GM12878 (cell line): ENCODE data around the gene MYT1. TPM values are rescaled to one million over a fixed set of nuclear protein-coding genes. Genes with fewer than 3 reads are reported as not detected.

ENCODE experiments used
- ATAC-seq: fragments of 200-7000 bp; cut with Tn5 transposase; 3 replicates; pipeline ENCODE4 v1.9.1; 2020; ENCODE audit warnings: mild to moderate bottlenecking, moderate library complexity
- BruUV-seq: library from RNA; stranded (reverse); fragments of 400-500 nt; replicated peaks from 2 replicates; lab custom pipeline; 2021; lab: Mats Ljungman, UMichigan
- CTCF ChIA-PET: fragments of 300-600 bp; sonication (Branson Sonifier 250); formaldehyde crosslinking; extraction: SDS; loops from one replicate; lab custom pipeline; 2021; ENCODE audit warnings: inconsistent platforms; lab: Yijun Ruan, JAX
- POLR2A ChIA-PET: fragments of 350-600 bp; formaldehyde crosslinking; extraction: SDS; loops from one replicate; lab custom pipeline; 2021; ENCODE audit warnings: inconsistent platforms; lab: Charles Lee
- RAD21 ChIA-PET: fragments of 300-600 bp; sonication (Branson Sonifier 250); formaldehyde crosslinking; loops from one replicate; lab custom pipeline; 2023; ENCODE audit warnings: antibody characterized with exemption; ENCODE audit not compliant: unreplicated experiment; lab: Charles Lee
- SMC1A ChIA-PET: fragments of 300-600 bp; sonication (Branson Sonifier 250); formaldehyde crosslinking; loops from one replicate; lab custom pipeline; 2023; ENCODE audit not compliant: unreplicated experiment, uncharacterized antibody; lab: Charles Lee
- DNase-seq: peaks from one replicate; pipeline ENCODE4 v3.0.0-alpha.2; 2011; ENCODE audit warnings: low read depth, low spot score
- FAIRE-seq: peaks from 3 replicates; lab custom pipeline; 2011; peaks lifted over from hg19 to GRCh38; lab: Jason Lieb, UNC
- H2AFZ ChIP-seq: 2 replicates; pipeline ENCODE4 v1.6.0; 2011; ENCODE audit warnings: low read depth, low read length, control low read depth; ENCODE audit not compliant: control insufficient read depth
- H3K27ac ChIP-seq: 2 replicates; pipeline ENCODE4 v1.5.1; 2011; ENCODE audit warnings: control low read depth; ENCODE audit not compliant: control insufficient read depth, insufficient read depth
- H3K27me3 ChIP-seq, 2 experiments: replicated peaks in 1 of 2; 2 replicates each; pipeline versions ENCODE4 v1.6.0 to v1.6.1; 2011; ENCODE audit warnings: low read length in 1 of 2; ENCODE audit not compliant: control insufficient read depth in 2 of 2, insufficient read depth in 2 of 2
- H3K36me3 ChIP-seq, 2 experiments: 2 replicates each; pipeline ENCODE4 v1.5.1; 2011; ENCODE audit warnings: low read length in 1 of 2; ENCODE audit not compliant: control insufficient read depth in 2 of 2, insufficient read depth in 2 of 2
- H3K4me1 ChIP-seq: 2 replicates; pipeline ENCODE4 v1.6.1; 2011; ENCODE audit warnings: mild to moderate bottlenecking, low read length, moderate library complexity, mixed read lengths; ENCODE audit not compliant: control insufficient read depth, insufficient read depth
- H3K4me2 ChIP-seq: 2 replicates; pipeline ENCODE4 v1.6.0; 2011; ENCODE audit warnings: control low read depth; ENCODE audit not compliant: control insufficient read depth, insufficient read depth
- H3K4me3 ChIP-seq: fragments of 200-600 bp; sonication (generic); 2 replicates; pipeline ENCODE4 v1.5.1; 2016
- H3K79me2 ChIP-seq: 2 replicates; pipeline ENCODE4 v1.6.0; 2011; ENCODE audit warnings: low read length; ENCODE audit not compliant: control insufficient read depth, insufficient read depth
- H3K9ac ChIP-seq: 2 replicates; pipeline ENCODE4 v1.8.0; 2011; ENCODE audit warnings: low read length, control low read depth, mixed read lengths; ENCODE audit not compliant: control insufficient read depth, insufficient read depth
- H3K9me3 ChIP-seq: replicated peaks from 3 replicates; pipeline ENCODE4 v1.5.1; 2011; ENCODE audit warnings: mild to moderate bottlenecking, low read length; ENCODE audit not compliant: control insufficient read depth, insufficient read depth
- H4K20me1 ChIP-seq: 2 replicates; pipeline ENCODE4 v1.6.0; 2011; ENCODE audit not compliant: control insufficient read depth, insufficient read depth
- ASH2L ChIP-seq: fragments of 300-600, 200-600 bp; sonication (generic); IDR thresholded peaks from 2 replicates; pipeline ENCODE4 v1.6.1; 2017; ENCODE audit warnings: low read depth, mild to moderate bottlenecking, borderline replicate concordance
- ATF2 ChIP-seq: IDR thresholded peaks from 2 replicates; pipeline ENCODE4 v1.6.1; 2012; ENCODE audit warnings: low read length, inconsistent platforms
- MEF2A ChIP-seq: IDR thresholded peaks from 2 replicates; pipeline ENCODE4 v1.6.1; 2011; ENCODE audit warnings: low read depth, mild to moderate bottlenecking, low read length, moderate library complexity; ENCODE audit not compliant: insufficient read depth
- MXI1 ChIP-seq: fragments of 150-350 bp; IDR thresholded peaks from 2 replicates; pipeline ENCODE4 v1.6.1; 2011; ENCODE audit warnings: low read depth, mild to moderate bottlenecking, inconsistent platforms, low read length, improper control_type of control experiment
- NBN ChIP-seq: fragments of 450-650 bp; IDR thresholded peaks from 2 replicates; pipeline ENCODE4 v1.6.1; 2016
- PBX3 ChIP-seq: IDR thresholded peaks from 2 replicates; pipeline ENCODE4 v1.6.1; 2011; ENCODE audit warnings: mild to moderate bottlenecking, low read depth, low read length, moderate library complexity; ENCODE audit not compliant: insufficient replicate concordance
- POLR2AphosphoS5 ChIP-seq: IDR thresholded peaks from 2 replicates; pipeline ENCODE4 v1.6.1; 2011; ENCODE audit warnings: mild to moderate bottlenecking, low read length, inconsistent platforms
- PRDM15 ChIP-seq: fragments of 450-650 bp; formaldehyde crosslinking; IDR thresholded peaks from 2 replicates; pipeline ENCODE4 v1.4.0; 2020; ENCODE audit warnings: mild to moderate bottlenecking, moderate library complexity
- SPI1 ChIP-seq: IDR thresholded peaks from 2 replicates; pipeline ENCODE4 v1.6.1; 2011; ENCODE audit warnings: low read depth, mild to moderate bottlenecking, low read length, moderate library complexity, borderline replicate concordance; ENCODE audit not compliant: insufficient read depth
- SREBF1 ChIP-seq: IDR thresholded peaks from 2 replicates; pipeline ENCODE4 v1.6.1; 2012; ENCODE audit warnings: mild to moderate bottlenecking, low read length
- TCF3 ChIP-seq: IDR thresholded peaks from 2 replicates; pipeline ENCODE4 v1.6.1; 2012; ENCODE audit warnings: low read depth, mild to moderate bottlenecking, low read length, borderline replicate concordance; ENCODE audit not compliant: insufficient read depth
- USF1 ChIP-seq: IDR thresholded peaks from 2 replicates; pipeline ENCODE4 v1.6.1; 2011; ENCODE audit warnings: borderline replicate concordance, low read depth, mild to moderate bottlenecking, moderate library complexity, mixed read lengths, low read length; ENCODE audit not compliant: insufficient read depth; ENCODE audit errors: extremely low read length
- ZBTB4 ChIP-seq: fragments of 450-650 bp; formaldehyde crosslinking; IDR thresholded peaks from 2 replicates; pipeline ENCODE4 v1.4.0; 2022; ENCODE audit warnings: mild to moderate bottlenecking, moderate library complexity
- ZNF207 ChIP-seq: fragments of 450-650 bp; IDR thresholded peaks from 2 replicates; pipeline ENCODE4 v1.6.1; 2014; ENCODE audit warnings: antibody characterized with exemption, mild to moderate bottlenecking, borderline replicate concordance
- WGBS: methylation state at CpG from one replicate; pipeline ENCODE4 v1.1.6; 2016; ENCODE audit warnings: low lambda C conversion rate; ENCODE audit not compliant: insufficient replicate concordance, insufficient coverage; ENCODE audit errors: missing lambda C conversion rate; 5-methylcytosine and 5-hydroxymethylcytosine counted together
- in situ Hi-C: fragments of 300-500 bp; cut with MboI; formaldehyde crosslinking; loops from 9 replicates; pipeline ENCODE4 v1.14.3; 2018; ENCODE audit warnings: mixed read lengths
- intact Hi-C: fragments of 100-400 bp; cut with micrococcal nuclease; formaldehyde crosslinking; loops from one replicate; pipeline ENCODE4 v1.14.2; 2022; ENCODE audit not compliant: unreplicated experiment
- polyA plus RNA-seq, 11 experiments: library from polyadenylated mRNA; depleted of rRNA in 4 of 11; unstranded in 6 of 11; stranded (reverse) in 5 of 11; fragments of >200 nt; fragmentation: Nextera tagmentation in 4 of 11; fragmentation: Illumina TruSeq in 1 of 11; extraction: Ambion mirVana in 4 of 11; extraction: Trizol in 1 of 11; gene quantifications; 1 replicate in 1 of 11; 2 replicates in 10 of 11; pipeline versions ENCODE4 v1.2.1 to v1.2.3, GENCODE V29; 2011 to 2016; ENCODE audit warnings: inconsistent platforms in 2 of 11, missing spikeins in 2 of 11, low read depth in 1 of 11
- total RNA-seq, 4 experiments: library from RNA; depleted of rRNA in 3 of 4; stranded (reverse); fragments of >200 nt in 3 of 4; fragmentation: Illumina TruSeq in 1 of 4; extraction: Trizol in 1 of 4; gene quantifications; 2 replicates each; pipeline versions ENCODE4 v1.2.1 to v1.2.3, GENCODE V29; 2013 to 2021

Gene MYT1
- total and polyA plus RNA-seq, 10 of the 15 experiments (the other 5 are each of a cell fraction or from before 2014, with no cell fraction given), result 0.01 to 0.10 TPM; not detected in 8

- POLR2A ChIA-PET, result no interaction called here
- TF ChIP-seq POLR2AphosphoS5, result no peak
- no peak for TF ChIP-seq TCF3
- no peak for TF ChIP-seq ASH2L
- TF ChIP-seq USF1, result no peak
- TF ChIP-seq SREBF1, result no peak
- TF ChIP-seq ZBTB4 (CRISPR knock-in tag), result no peak
- no peak for TF ChIP-seq ZNF207
- TF ChIP-seq ATF2, result no peak
- TF ChIP-seq SPI1, result no peak
- no peak for TF ChIP-seq MXI1
- no peak for TF ChIP-seq MEF2A
- no peak for TF ChIP-seq NBN
- TF ChIP-seq PRDM15 (CRISPR knock-in tag), result no peak
- TF ChIP-seq PBX3, result no peak
- no peak overlapping the region for H3K4me2 ChIP-seq
- 24% methylated on average over 5 of the region's 5 CpGs for WGBS
- no peak overlapping the region for H3K27ac ChIP-seq
- H3K9me3 ChIP-seq, result no peaks in the 10 kb centered on the region; the same call in 1 of the 3 replicates
- BruUV-seq, result no TSS peak
- RAD21 ChIA-PET, result no interaction called here
- ATAC-seq (no peak), FAIRE-seq (no peak), DNase-seq (no peak)
- H3K9ac ChIP-seq, result no peak overlapping the region
- H4K20me1 ChIP-seq, result no peaks in the 10 kb centered on the region
- no peaks in the 10 kb centered on the region for H3K79me2 ChIP-seq
- H3K27me3 ChIP-seq, result peaks cover 0 to 2% of the 10 kb centered on the region in 2 experiments; a peak in 2 of 4 replicates
- no peak overlapping the region for H3K4me3 ChIP-seq
- SMC1A ChIA-PET, result no interaction called here
- CTCF ChIA-PET, result no interaction called here
- no peaks in the 10 kb centered on the region for H3K4me1 ChIP-seq
- intact Hi-C loops (no loop called here), in situ Hi-C loops (no loop called here)
- no peak overlapping the region for H2AFZ ChIP-seq
- no peaks in the 10 kb centered on the region for H3K36me3 ChIP-seq
These were observed 17.1 kb downstream of the MYT1 start for GRCh38 chr20:64181391-64181790.
